Kidney glomerular epithelial cell (primary cell): ENCODE data around the gene DNAJC12.
A peak's percentile ranks its signal among the peaks of the same experiment; 100 is the strongest.
"Not testable (repeated sequence)": the region's sequence is repeated elsewhere in the genome, so short reads cannot be mapped to it uniquely, and the experiment has no call there.

Source experiments
- DNase-seq: peaks from one replicate; lab custom pipeline; 2025; lab: John Stamatoyannopoulos, UW

DNAJC12 gene

DNA sequence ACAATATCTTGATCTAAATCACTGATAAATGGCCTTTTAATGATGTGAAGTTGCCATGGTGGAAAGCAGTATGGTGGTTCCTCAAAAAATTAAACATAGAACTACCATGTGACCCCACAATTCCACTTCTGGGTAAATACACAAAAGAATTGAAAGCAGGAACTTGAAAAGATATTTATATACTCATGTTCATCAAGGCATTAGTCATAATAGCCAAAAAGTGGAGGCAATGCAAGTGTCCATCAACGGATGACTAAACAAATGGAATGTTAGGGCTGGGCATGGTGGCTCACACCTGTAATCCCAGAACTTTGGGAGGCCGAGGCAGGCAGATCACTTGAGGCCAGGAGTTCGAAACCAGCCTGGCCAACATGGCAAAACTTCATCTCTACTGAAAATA is 2.0 kb upstream of the DNAJC12 start:
- DNase-seq, result no peak

DNA sequence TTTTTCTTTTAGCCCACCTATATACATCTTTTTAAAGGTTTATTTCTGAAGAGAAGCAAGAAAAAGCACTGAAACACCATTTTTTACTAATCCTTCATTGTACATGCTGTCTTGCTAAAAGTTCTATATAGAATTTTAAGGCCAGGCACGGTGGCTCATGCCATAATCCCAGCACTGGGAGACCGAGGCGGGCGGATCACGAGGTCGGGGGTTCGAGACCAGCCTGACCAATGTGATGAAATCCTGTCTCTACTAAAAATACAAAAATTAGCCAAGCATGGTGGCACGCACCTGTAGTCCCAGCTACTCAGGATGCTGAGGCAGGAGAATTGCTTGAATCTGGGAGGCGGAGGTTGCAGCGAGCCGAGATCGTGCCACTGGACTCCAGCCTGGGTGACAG is 1.5 kb upstream of the DNAJC12 start:
- DNase-seq, result not testable (repeated sequence)

- DNase-seq, result no peak
These were observed 1.0 kb downstream of the DNAJC12 start for GRCh38 chr10:67836972-67837371.

GRCh38 chr10:67836488-67836887 is 1.5 kb downstream of the DNAJC12 start:
- no peak for DNase-seq

- not testable (repeated sequence) for DNase-seq
These were observed 2.2 kb downstream of the DNAJC12 start for GRCh38 chr10:67835541-67836394.

DNA sequence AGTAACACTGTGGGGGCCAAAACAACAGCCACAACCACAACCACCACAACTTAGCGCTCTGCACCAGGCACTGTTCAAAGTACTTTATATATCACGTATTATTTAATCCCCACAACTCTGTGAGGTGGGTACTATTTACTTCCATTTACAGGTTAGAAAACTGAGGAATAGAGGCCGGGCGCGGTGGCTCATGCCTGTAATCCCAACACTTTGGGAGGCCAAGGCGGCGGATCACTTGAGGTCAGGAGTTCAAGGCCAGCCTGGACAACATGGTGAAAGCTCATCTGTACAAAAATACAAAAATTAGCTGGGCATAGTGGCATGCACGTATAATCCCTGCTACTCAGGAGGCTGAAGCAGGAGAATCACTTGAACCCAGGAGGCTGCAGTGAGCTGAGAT is 3.6 kb downstream of the DNAJC12 start:
- no peak for DNase-seq

GRCh38 chr10:67827811-67828210 is 10.2 kb downstream of the DNAJC12 start:
- DNase-seq, result no peak

DNA sequence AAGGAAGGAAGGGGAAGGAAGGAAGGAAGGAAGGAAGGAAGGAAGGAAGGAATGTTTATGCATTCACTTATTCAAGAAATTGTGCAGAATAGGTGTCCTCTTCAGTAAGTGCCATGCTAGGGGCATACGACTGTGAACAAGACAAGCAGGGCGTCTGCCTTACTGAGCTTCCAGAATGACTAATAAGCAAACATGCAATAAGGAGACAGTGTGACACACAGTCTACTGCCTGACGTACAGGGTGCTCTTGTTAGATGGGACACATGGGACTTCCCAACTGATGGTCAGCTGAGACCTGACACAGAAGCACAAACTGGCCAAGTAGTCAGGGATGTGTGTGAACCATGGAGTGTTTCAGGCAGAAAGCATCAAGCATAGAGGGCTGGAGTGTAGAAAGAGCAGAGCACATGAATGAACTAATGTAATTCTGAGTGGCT is 18.2 kb downstream of the DNAJC12 start:
- peak; percentile 51 for DNase-seq

- DNase-seq, result peak; percentile 99
These were observed 19.7 kb downstream of the DNAJC12 start for GRCh38 chr10:67818323-67818722.

DNA sequence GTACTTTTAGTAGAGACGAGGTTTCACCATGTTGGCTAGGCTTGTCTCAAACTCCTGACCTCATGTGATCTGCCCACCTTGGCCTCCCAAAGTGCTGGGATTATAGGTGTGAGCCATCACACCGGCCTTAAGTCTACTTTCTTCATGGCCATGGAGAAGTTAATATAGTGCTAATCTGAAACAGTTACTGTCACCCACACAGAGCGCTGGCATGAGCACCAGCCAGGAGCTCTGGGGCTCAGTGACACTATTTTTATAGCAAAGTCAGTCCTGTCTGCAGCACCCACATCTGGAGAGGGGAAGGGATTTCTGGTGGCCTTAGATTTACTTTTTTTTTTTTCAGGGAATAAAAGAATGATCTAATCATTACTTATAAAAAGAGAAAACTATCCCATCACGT is 21.3 kb downstream of the DNAJC12 start:
- DNase-seq, result no peak

DNA sequence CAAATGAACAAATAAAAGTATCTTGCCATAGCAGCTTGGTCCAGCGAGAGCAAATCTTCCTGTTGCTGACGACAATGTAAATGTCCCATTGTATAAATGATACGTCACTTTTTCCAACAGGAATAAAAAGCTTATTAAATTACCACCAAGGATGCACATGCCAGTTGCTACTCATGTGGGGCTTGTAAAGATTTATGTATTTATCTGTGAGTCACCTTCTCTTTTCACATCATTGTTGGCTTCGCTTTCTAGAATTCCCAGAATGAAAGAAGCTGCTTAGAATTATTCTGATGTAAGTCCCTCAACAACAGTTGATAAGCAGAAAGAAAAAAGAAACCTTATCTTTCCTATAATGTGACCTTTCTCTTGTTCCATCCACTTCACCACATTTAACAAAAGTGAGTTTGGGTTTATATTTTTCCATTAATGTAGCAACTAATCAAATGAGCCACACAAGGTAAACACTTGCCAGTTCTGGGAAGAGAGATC is 22.4 kb downstream of the DNAJC12 start:
- DNase-seq, result peak; percentile 67

DNA sequence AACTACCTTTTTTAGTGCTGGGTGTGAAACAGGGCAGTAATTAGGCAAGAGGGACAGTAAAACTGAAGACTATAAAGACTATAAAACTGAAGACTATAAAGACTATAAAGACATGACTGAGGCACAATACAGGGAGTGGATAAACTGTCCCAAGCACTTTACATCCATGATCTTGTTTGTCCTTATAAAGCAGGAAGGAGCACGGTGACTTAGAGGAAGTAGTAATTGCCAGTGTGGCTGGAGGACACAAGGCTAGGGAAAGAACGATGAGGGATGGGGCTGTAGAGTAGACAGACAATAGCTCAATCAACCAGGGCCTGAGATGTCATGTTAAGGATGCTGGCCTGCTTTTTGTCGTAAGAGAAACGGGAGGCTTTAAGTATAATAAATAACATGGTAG is 26.0 kb downstream of the DNAJC12 start:
- DNase-seq, result no peak

GRCh38 chr10:67809107-67809506 is 28.9 kb downstream of the DNAJC12 start:
- no peak for DNase-seq

DNA sequence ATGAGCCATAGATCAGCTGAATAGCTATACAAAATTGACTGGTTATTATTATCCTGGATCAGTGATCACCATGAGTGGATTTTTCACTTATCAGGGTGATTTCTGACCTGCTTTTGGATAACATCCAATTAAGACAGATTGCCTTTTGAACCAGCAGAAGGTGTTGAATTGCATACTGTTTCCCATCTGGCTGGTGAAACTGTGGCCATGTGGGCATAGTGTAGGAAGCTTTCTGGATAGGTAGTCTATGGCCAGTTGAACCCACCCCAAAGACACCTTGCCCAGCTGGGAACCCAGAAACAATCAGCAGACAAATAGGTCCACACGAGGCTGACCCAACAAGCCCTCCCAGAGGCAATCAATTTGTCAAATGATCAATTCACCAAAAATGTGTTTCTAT is 29.3 kb downstream of the DNAJC12 start:
- no peak for DNase-seq

DNA sequence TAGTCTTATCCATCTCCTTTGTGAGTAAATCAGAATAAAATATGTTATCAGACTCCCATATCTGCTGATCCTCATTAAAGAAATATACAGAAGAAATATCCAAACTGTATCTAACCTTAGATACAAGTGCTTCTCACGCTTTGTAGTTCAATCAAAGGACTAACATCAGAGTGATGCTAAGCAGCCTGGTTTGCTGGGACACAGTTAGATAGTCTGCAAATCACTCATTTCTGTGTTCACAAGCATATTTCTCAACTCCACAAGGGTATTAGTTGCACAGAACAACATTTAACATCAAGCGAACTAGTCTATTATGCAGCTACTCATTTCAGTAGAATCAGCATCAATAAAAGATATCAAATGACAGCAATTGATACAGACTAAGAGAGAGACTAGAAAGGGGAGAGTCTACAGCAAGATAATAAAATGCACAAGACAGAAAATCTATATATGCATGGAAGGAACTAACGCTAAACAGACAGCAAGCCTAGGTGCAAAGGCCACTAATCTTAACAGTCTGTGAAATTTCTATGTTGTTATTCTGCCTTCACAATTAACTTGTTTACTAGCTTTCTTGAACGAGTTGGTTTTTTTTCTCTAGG is 30.0 kb downstream of the DNAJC12 start:
- no peak for DNase-seq

DNA sequence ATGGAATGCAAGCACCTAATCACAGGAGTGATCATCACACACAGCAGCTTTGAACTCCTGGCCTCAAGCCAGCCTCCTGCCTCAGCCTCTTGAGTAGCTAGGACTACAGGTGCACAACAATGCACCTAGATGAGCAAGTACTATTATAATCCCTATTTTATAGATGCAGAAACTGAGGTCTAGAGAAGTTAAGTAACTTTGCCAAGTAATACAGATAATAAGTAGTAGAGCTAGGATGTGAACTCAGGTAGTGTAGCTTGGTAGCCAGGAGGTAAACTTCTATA is 33.7 kb downstream of the DNAJC12 start:
- DNase-seq, result no peak

- DNase-seq, result peak; percentile 34
These were observed 34.2 kb downstream of the DNAJC12 start for GRCh38 chr10:67803588-67804394.

DNA sequence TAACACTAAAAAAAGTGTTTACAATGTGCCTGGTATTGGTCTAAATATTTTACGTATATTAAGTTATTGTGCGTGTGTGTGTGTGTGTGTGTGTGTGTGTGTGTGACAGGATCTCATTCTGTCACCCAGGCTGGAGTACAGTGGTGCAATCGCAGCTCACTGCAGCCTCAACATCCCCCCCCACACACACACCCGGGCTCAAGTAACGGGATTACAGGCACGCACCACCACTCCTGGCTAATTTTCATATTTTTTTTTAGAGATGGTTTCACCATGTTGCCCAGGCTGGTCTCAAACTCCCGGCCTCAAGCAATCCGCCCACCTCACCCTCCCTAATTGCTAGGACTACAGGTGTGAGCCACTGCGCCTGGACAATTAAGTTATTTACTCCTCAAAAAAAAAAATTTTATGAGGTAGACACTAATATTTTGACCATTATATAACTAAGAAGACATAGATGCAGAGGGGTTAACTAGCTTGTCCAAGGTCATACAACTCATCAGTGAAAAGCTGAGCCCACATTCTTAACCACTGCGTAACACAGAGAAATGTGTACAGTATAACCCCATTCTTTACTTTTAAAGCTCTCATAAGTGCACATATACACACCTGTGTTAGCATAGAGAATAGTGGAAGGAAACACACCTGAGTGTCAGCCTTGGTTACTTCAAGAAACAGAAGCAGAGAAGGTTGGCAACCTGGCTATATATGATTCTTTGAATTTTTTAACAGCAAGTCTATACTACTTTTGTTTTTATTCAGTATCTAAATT is 35.0 kb downstream of the DNAJC12 start:
- DNase-seq, result peak; percentile 30

- no peak for DNase-seq
These were observed 36.9 kb downstream of the DNAJC12 start for GRCh38 chr10:67801118-67801517.

GRCh38 chr10:67794909-67795460 is 43.0 kb downstream of the DNAJC12 start:
- no peak for DNase-seq

DNA sequence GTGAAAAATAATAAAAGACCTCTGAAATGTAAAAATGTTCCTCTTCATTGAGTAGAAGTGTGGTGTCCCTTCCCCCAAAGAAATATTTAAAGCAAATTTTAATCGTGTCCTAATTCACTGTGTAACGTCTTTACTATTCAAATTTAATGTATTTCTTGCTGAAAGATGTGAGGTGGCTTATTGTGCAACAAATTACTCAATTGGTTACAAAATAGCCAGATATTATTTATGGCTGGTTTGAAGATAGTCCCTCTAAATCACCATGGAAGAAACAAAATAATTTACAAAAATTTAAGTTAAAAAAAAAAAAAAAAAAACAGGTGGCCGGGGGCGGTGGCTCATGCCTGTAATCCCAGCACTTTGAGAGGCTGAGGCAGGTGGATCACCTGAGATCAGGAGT is 43.7 kb downstream of the DNAJC12 start:
- no peak for DNase-seq

- DNase-seq, result peak; percentile 31
These were observed 44.7 kb downstream of the DNAJC12 start for GRCh38 chr10:67793313-67793712.
